GM18526 (cell line): ENCODE measurements around the gene MTHFD2L.

ENCODE experiments used
- POLR2A ChIP-seq: IDR thresholded peaks from 3 replicates; pipeline ENCODE4 v1.6.1; 2011; ENCODE audit not compliant: insufficient read length; ENCODE audit errors: extremely low read depth

Gene MTHFD2L

GRCh38 chr4:74258963-74259362 is 101.0 kb downstream of the MTHFD2L start:
- TF ChIP-seq POLR2A, result no peak

DNA sequence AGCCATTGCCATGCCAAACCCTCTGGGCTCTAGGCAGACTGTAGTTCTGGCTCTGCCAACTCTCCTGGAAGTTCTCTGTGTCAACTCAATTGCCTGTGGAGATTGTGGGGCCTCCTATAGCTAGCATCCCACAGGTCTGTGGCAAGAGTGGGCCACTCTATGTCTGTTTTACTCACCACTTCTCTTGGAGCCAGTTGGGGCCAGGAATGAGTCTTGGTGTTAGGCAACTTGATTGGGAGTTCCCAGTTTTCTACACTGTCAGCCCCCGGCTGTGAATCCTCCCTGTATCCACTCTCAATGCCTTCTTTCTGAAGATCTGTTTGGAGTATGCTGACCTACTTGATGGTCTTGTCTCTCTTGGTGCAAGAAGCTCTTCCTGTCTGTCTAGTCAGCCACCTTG is 102.1 kb downstream of the MTHFD2L start:
- TF ChIP-seq POLR2A, result no peak

GRCh38 chr4:74262522-74262921 is 104.6 kb downstream of the MTHFD2L start:
- no peak for TF ChIP-seq POLR2A

- TF ChIP-seq POLR2A, result no peak
These were observed 105.6 kb downstream of the MTHFD2L start for GRCh38 chr4:74263551-74263950.

- TF ChIP-seq POLR2A, result no peak
These were observed 108.2 kb downstream of the MTHFD2L start for GRCh38 chr4:74266081-74266480.

GRCh38 chr4:74267998-74268606 is 110.2 kb downstream of the MTHFD2L start:
- TF ChIP-seq POLR2A, result no peak

GRCh38 chr4:74268643-74269042 is 110.7 kb downstream of the MTHFD2L start:
- TF ChIP-seq POLR2A, result no peak

DNA sequence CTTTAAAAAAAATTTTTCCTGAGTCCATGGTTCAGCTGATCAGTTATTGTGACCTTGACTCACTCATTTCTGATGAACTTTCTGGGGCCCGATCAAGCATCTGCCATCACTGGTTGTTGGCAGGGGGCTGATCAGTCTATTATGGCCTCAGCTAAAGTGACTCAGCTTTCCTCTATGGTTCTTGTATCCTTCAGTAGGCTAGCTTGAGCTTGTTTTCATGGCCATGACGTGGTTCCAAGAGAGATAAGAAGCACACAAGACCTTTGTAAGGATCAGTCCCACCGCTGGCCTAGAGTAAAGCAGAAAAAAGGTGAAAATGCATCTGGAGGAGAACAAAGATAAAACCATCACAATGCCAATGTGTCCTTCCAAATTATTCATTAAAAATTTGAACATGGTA is 120.6 kb downstream of the MTHFD2L start:
- no peak for TF ChIP-seq POLR2A

GRCh38 chr4:74279716-74280115 is 121.8 kb downstream of the MTHFD2L start:
- TF ChIP-seq POLR2A, result no peak

- TF ChIP-seq POLR2A, result no peak
These were observed 125.0 kb downstream of the MTHFD2L start for GRCh38 chr4:74282926-74283325.

- no peak for TF ChIP-seq POLR2A
These were observed 125.7 kb downstream of the MTHFD2L start for GRCh38 chr4:74283614-74284013.

DNA sequence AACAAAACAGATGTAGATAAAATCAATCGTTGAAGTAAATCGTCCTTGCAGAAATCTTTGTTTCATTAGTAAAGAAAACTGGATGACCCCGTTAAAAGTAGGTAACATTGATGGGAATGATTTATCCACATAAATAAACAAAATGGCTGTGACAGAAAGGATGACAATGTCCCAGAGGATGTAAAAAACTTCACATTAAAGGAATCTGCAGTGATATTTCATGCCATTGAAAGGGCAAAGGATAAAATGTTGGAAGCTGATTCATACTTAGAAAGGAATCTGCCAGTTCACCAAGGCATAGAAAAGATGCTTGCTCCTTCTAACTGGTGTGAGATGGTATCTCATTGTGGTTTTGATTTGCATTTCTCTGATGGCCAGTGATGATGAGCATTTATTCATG is 126.1 kb downstream of the MTHFD2L start:
- TF ChIP-seq POLR2A, result no peak

- no peak for TF ChIP-seq POLR2A
These were observed 129.2 kb downstream of the MTHFD2L start for GRCh38 chr4:74287164-74287563.

- no peak for TF ChIP-seq POLR2A
These were observed 129.9 kb downstream of the MTHFD2L start for GRCh38 chr4:74287791-74288190.

GRCh38 chr4:74291471-74291870 is 133.6 kb downstream of the MTHFD2L start:
- no peak for TF ChIP-seq POLR2A

DNA sequence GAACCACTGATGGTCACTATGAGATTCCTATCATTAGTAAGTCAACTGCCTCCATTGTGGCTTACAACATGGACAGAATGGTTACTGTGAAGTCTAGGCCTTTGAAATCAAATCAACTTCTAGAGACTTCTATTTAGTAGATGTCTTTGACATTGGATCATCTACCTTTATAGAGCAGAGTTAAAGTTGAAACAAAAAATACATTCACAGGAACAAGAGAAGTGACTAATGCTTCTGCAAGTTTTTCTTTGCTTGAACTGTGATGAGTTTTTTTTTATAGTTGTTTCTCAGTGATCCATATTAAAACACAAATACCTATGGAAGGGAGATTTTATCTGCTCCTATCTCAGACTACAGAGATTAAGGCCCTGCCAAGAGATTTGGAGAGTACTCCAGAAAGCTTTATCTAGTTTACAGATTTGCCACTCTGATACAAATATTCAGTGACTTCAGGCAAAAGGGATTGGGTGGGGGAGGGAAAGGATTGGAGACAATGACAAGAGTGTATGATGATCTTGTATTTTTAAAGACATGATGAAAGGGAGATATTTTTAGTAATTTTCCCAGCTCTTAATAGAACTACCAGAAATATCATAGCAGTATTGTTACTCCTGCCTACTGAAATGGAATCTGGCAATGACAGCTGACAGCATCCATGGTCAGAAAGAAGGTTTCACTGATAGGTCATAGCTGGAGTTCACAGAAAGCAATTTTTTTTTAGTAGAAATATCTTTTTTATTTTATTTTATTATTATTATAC is 134.4 kb downstream of the MTHFD2L start:
- no peak for TF ChIP-seq POLR2A

GRCh38 chr4:74293558-74293957 is 135.6 kb downstream of the MTHFD2L start:
- TF ChIP-seq POLR2A, result no peak
